8988T (cell line): ENCODE data around the gene HVCN1.

Source experiments
- DNase-seq: peaks from one replicate; pipeline ENCODE4 v3.0.0; 2011

Gene HVCN1

DNA sequence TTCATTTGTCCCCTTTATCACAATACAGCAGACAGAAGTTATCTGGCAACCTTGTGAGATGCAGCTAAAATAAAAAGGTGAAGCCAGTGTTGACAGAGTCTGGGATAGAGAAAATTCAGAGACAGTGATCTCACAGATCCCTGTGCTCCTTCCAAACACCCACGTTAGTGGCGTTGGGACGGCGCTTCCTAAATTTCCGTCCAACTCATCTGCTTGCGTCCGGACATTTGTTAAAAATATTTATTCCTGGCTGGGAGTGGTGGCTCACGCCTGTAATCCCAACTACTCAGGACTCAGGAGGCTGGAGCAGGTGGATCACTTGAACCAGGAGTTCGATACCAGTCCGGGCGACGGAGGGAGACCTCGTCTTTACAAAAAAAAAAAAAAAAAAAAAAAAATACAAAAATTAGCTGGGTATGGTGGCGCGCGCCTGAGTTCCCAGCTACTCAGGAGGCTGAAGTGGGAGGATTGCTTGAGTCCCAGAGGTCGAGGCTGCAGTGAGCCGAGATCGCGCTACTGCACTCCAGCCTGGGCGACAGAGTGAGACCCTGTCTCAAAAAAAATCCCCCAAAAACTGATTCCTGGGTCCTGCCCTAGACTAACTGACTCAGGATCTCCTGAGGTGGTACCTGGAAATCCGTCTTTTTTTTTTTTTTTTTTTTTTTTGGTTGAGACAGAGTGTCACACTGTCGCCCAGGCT, 75.7 kb downstream of the HVCN1 start:
- no peak for DNase-seq

DNA sequence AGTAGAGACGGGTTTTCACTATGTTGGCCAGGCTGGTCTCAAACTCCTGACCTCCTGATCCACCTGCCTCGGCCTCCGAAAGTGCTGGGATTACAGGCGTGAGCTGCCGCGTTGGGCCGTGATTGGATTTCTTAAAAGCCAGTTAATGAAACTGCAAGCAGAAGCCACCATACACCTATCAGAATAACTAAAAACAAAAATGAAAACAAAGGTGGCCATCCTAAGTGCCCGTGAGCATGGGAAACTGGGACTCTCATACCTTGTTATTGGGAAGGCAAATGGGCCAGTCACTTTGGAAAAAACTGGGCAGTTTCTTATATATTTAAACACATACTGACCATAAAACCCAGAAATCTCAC, 82.7 kb downstream of the HVCN1 start:
- DNase-seq = no peak

DNA sequence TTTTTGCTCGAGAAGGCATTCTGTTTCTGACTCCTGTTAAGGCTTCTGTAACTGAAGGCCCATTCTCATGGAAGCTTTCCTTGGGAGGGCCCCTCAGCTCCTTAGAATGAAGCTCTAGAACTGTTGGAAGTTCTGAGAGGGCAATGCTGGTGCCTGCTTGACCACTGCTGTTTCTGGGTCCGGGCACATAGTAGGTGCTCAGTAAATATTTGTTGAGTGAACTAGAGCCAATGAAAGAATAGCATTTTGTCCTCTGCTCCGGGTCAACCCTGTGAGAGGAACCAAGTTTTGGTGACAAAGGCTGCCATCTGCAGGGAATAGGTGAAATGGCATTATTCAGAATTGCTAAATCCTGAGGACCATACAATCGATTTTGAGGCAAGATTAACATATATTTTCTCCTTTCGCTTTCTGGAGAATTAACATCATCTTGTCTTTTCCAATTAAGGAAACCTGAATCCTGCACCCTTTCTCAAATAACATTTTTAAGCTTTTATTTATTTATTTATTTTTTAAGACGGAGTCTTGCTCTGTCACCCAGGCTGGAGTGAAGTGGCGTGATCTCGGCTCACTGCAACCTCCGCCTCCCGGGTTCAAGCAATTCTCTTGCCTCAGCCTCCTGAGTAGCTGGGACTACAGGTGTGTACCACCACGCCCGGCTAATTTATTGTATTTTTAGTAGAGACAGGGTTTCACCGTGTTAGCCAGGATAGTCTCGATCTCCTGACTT, 86.7 kb downstream of the HVCN1 start:
- DNase-seq = peak; percentile 28

DNA sequence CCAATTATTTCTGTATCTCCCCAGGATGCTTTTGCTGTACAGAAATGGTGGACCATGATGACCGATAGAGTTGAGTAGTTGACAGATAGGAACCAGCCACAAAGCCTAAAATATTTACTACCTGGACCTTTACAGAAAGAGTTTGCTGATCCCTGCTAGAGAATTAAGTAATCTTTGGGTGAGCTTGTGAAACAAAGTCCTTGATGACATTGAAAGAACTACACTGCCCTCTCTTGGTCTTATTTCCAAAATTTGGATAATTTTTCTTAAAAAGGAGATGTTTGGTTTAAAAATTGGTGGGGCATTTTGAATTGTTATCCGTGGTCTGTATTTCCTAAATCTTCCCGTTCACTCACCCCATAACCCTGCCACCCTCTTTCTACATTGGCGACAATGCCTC, 88.7 kb downstream of the HVCN1 start:
- DNase-seq = no peak

DNA sequence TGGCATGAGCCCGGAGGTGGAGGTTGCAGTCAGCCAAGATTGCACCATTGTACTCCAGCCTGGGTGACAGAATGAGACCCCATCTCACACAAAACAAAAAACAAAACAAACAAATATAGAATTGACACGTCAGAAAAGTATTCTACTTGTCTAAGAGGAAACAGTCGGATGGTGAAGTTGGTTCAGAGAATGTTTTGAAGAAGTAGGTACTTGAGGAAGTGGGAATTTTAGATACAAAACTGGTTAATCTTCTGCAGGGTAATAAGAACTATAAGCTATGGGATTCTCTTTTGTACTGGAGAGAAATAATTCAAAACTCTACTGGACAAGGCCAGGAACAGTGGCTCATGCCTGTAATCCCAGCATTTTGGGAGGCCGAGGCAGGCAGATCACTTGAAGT, 89.6 kb downstream of the HVCN1 start:
- DNase-seq = no peak
